Breast epithelium (tissue), 4 donors: ENCODE measurements around the gene MMAB. TPM values are rescaled to one million over a fixed set of nuclear protein-coding genes. Genes with fewer than 3 reads are reported as not detected.

Experiments used
- DNase-seq, 2 donors: peaks; one replicate each; pipeline ENCODE4 v3.0.0-alpha.2; 2019; ENCODE audit warnings: low spot score in 2 of 2
- H3K27ac ChIP-seq, 2 donors: fragments of 200-600 bp; sonication (generic) in 1 of 2; one replicate each; pipeline ENCODE4 v1.5.1; 2016 to 2019; ENCODE audit warnings: mild to moderate bottlenecking in 1 of 2
- H3K27me3 ChIP-seq, 2 donors: fragments of 200-600 bp; sonication (generic) in 1 of 2; one replicate each; pipeline versions ENCODE4 v1.5.1 to v1.6.0; 2017 to 2019; ENCODE audit warnings: control low read depth in 1 of 2, mild to moderate bottlenecking in 1 of 2
- H3K36me3 ChIP-seq: fragments of 200-600 bp; one replicate; pipeline ENCODE4 v1.5.1; 2019
- H3K4me1 ChIP-seq, 2 donors: fragments of 200-600 bp; sonication (generic); one replicate each; pipeline ENCODE4 v1.5.1; 2016 to 2019; ENCODE audit warnings: control low read depth in 1 of 2
- H3K4me3 ChIP-seq, 3 donors: fragments of 200-600 bp; sonication (generic); 1 replicate in 2 of 3; 2 replicates in 1 of 3; pipeline ENCODE4 v1.5.1; 2016 to 2019; ENCODE audit warnings: mild to moderate bottlenecking in 3 of 3, moderate library complexity in 2 of 3
- H3K9me3 ChIP-seq, 2 donors: fragments of 200-600 bp; sonication (generic) in 1 of 2; one replicate each; pipeline ENCODE4 v1.5.1; 2016 to 2019; ENCODE audit warnings: control low read depth in 1 of 2
- CTCF ChIP-seq, 3 donors: fragments of 450-650 bp; IDR thresholded peaks; one replicate each; pipeline ENCODE4 v1.5.1; 2016 to 2017; ENCODE audit warnings: antibody characterized with exemption in 3 of 3, mild to moderate bottlenecking in 3 of 3, moderate library complexity in 3 of 3
- POLR2A ChIP-seq: fragments of 450-650 bp; IDR thresholded peaks from one replicate; pipeline ENCODE4 v1.6.1; 2016; ENCODE audit warnings: antibody characterized with exemption, mild to moderate bottlenecking, moderate library complexity
- POLR2AphosphoS5 ChIP-seq, 3 donors: sonication (generic); formaldehyde crosslinking; IDR thresholded peaks; one replicate each; pipeline ENCODE4 v1.6.1; 2017; ENCODE audit warnings: antibody characterized with exemption in 3 of 3
- intact Hi-C: fragments of 100-400 bp; cut with DNase I; formaldehyde crosslinking; loops from one replicate; pipeline ENCODE4 v1.15.1; 2023; ENCODE audit warnings: low total_unique reads
- total RNA-seq, 3 donors: library from RNA; depleted of rRNA; stranded (reverse); fragments of >200 nt; gene quantifications; one replicate each; pipeline ENCODE4 v1.1.0, GENCODE V29; 2016

Gene MMAB
- total RNA-seq, 3 donors from 2014 or later: 23.9 to 29.1 (median 28.6) TPM

DNA sequence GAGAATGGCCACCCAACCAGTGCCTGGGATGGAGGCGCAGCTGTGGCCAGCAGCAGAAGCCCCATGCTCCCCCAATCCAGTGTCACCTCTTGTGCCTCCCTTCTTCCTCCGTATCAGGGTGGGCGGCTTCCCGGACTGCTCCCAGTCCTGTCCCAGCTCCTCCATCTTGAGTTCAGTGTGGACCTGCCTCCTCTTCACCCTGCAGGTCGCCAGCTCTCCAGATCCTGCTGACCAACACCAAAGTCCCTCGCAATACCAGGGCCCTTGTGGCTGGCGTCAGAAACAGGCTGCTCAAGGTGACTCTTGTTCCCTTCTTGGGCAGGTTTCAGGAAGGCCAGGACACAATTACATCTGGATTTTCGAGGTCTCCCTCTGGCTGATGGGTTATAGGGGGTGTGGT lies 17.3 kb upstream of the MMAB start:
- Histone ChIP-seq H3K4me1 (no peaks in the 10 kb centered on the region), H3K4me3 (no peak overlapping the region), H3K27ac (no peak overlapping the region), H3K36me3 (no peaks in the 10 kb centered on the region), H3K27me3 (no peaks in the 10 kb centered on the region), H3K9me3 (no peaks in the 10 kb centered on the region)
- intact Hi-C loops: no loop called here
- DNase-seq: no peak
- no peak for TF ChIP-seq POLR2AphosphoS5 (IDR thresholded peaks at IDR 0.05)
- TF ChIP-seq CTCF (IDR thresholded peaks at IDR 0.05): no peak
- no peak for TF ChIP-seq POLR2A

- intact Hi-C loops: no loop called here
- no peaks in the 10 kb centered on the region for H3K9me3 ChIP-seq
- no peak overlapping the region for H3K27ac ChIP-seq
- H3K27me3 ChIP-seq: no peaks in the 10 kb centered on the region
- H3K4me3 ChIP-seq: no peak overlapping the region
- TF ChIP-seq POLR2A (no peak), CTCF (IDR thresholded peaks at IDR 0.05) (no peak), POLR2AphosphoS5 (IDR thresholded peaks at IDR 0.05) (no peak)
- H3K4me1 ChIP-seq: no peaks in the 10 kb centered on the region
- H3K36me3 ChIP-seq: no peaks in the 10 kb centered on the region
- no peak for DNase-seq
These were observed 16.5 kb upstream of the MMAB start for GRCh38 chr12:109589691-109590245.

DNA sequence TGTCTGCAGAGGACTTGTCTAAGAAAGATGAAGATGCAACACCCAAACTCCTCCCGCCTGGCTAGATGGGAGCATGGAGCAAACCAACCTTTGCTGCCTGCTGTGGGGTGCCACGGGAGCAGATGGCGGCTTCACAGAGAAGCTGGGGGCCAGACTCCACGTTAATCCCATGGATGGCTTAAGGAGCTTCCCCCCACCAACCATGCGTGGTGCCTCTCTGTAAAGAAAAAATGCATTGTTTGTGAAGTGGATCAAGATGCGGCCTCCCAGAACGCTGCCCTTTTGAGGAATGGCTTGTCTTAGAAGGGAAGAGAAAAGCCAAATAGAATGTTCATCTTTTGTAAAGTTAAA lies 15.9 kb upstream of the MMAB start:
- intact Hi-C loops: no loop called here
- Histone ChIP-seq H3K27ac (no peak overlapping the region), H3K9me3 (no peaks in the 10 kb centered on the region), H3K4me3 (no peak overlapping the region), H3K27me3 (no peaks in the 10 kb centered on the region), H3K36me3 (no peaks in the 10 kb centered on the region), H3K4me1 (no peaks in the 10 kb centered on the region)
- TF ChIP-seq POLR2A (no peak), CTCF (IDR thresholded peaks at IDR 0.05) (no peak), POLR2AphosphoS5 (IDR thresholded peaks at IDR 0.05) (no peak)
- DNase-seq: no peak

GRCh38 chr12:109588461-109589239 lies 15.3 kb upstream of the MMAB start:
- no peak overlapping the region for H3K4me3 ChIP-seq
- intact Hi-C loops: no loop called here
- no peaks in the 10 kb centered on the region for H3K27me3 ChIP-seq
- no peak for TF ChIP-seq CTCF (IDR thresholded peaks at IDR 0.05)
- no peak for TF ChIP-seq POLR2A
- TF ChIP-seq POLR2AphosphoS5 (IDR thresholded peaks at IDR 0.05): no peak
- H3K27ac ChIP-seq: no peak overlapping the region
- H3K4me1 ChIP-seq: no peaks in the 10 kb centered on the region
- H3K9me3 ChIP-seq: no peaks in the 10 kb centered on the region
- no peak for DNase-seq
- H3K36me3 ChIP-seq: no peaks in the 10 kb centered on the region

DNA sequence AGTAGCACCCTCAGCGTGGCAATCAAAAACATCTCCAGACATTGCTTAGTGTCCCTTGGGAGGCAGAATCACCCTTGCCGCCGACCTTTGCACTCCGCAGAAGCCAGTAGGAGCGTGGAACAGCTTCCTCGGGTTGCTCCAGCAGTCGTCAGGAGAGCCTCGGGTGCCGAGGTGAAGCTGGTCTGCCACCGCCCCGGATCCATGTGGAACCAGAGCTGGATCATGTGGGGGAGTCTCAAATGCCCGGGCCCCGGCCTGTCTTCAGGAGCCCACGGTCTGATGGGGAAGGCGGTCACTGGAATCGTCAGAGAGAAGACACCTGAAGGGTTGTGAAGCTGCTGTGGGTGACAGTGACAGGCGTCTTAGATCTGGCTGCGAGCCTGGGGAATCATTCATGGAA lies 14.6 kb upstream of the MMAB start:
- DNase-seq: no peak
- Histone ChIP-seq H3K4me1 (no peaks in the 10 kb centered on the region), H3K36me3 (no peaks in the 10 kb centered on the region), H3K27me3 (no peaks in the 10 kb centered on the region), H3K4me3 (no peak overlapping the region), H3K9me3 (no peaks in the 10 kb centered on the region), H3K27ac (no peak overlapping the region)
- TF ChIP-seq POLR2AphosphoS5 (IDR thresholded peaks at IDR 0.05) (no peak), CTCF (IDR thresholded peaks at IDR 0.05) (no peak), POLR2A (no peak)
- intact Hi-C loops: no loop called here
